AG04450 (cell line): ENCODE results near the gene ITGB5. TPM values are rescaled to one million over a fixed set of nuclear protein-coding genes. Genes with fewer than 3 reads are reported as not detected.

ENCODE experiments used
- CTCF ChIA-PET: fragments of 300-600, 350-600 bp; formaldehyde crosslinking; extraction: SDS; loops from one replicate; lab custom pipeline; 2022; ENCODE audit warnings: antibody characterized with exemption, inconsistent platforms; lab: Charles Lee
- POLR2A ChIA-PET: fragments of 350-600 bp; formaldehyde crosslinking; extraction: SDS; loops from one replicate; lab custom pipeline; 2021; ENCODE audit warnings: antibody characterized with exemption, inconsistent platforms; lab: Yijun Ruan, JAX
- DNase-seq: peaks from one replicate; pipeline ENCODE4 v3.0.0-alpha.2; 2011; ENCODE audit warnings: low read depth, low spot score
- H3K27ac ChIP-seq: one replicate; pipeline ENCODE4 v1.5.1; 2012; ENCODE audit warnings: low read depth, low read length, control low read depth
- H3K27me3 ChIP-seq: one replicate; pipeline ENCODE4 v1.6.0; 2012; ENCODE audit warnings: low read length; ENCODE audit not compliant: control insufficient read depth, insufficient read depth
- H3K4me3 ChIP-seq: 2 replicates; pipeline ENCODE4 v1.5.1; 2011; ENCODE audit warnings: mild to moderate bottlenecking, low read depth, low read length, control low read depth
- H3K9me3 ChIP-seq: 2 replicates; pipeline ENCODE4 v1.5.1; 2012; ENCODE audit warnings: low read length; ENCODE audit not compliant: control insufficient read depth, insufficient read depth
- CTCF ChIP-seq: IDR thresholded peaks from 2 replicates; pipeline ENCODE4 v1.5.1; 2011; ENCODE audit warnings: low read depth, low read length, control low read depth, inconsistent platforms
- polyA plus RNA-seq: library from polyadenylated mRNA; depleted of rRNA; stranded (reverse); fragments of >200 nt; gene quantifications from 2 replicates; pipeline ENCODE4 v1.2.3, GENCODE V29; 2011; rRNA removed
- small RNA-seq: library from RNA; depleted of rRNA; stranded (forward); fragments of <200 nt; gene quantifications from one replicate; pipeline ENCODE3, GENCODE V24; 2012; ENCODE audit warnings: low read depth; ENCODE audit not compliant: insufficient read length

ITGB5 gene
- polyA plus RNA-seq, 1 experiment = 127 TPM

GRCh38 chr3:124714223-124714853 is 172.8 kb downstream of the ITGB5 start:
- H3K9me3 ChIP-seq = no peaks in the 10 kb centered on the region
- POLR2A ChIA-PET = no interaction called here
- no peak for TF ChIP-seq CTCF
- no peak overlapping the region for H3K4me3 ChIP-seq
- peaks cover 2% of the 10 kb centered on the region for H3K27me3 ChIP-seq
- CTCF ChIA-PET = interaction anchor here (0.6 to 1.7 kb wide), 2 partner anchors 149 to 499 kb away, joined by 3 to 5 read pairs; no protein-coding TSS in a partner anchor
- no peak overlapping the region for H3K27ac ChIP-seq
- peak; percentile 1 for DNase-seq

Small RNAs within 50 kb of the gene (small RNA-seq; reads per million reads assigned to genes)
- not detected for gene MIR544B

Other genes with a start within 250 kb of the ITGB5 start
- gene UMPS, start 156.9 kb downstream of the ITGB5 start, polyA plus RNA-seq = 25.3 and 27.9 TPM in 2 replicates
- gene MUC13, start 47.4 kb upstream of the ITGB5 start, polyA plus RNA-seq = 0.12 TPM in 1 of 2 replicates, not detected in the other
- gene HEG1, start 168.6 kb upstream of the ITGB5 start, polyA plus RNA-seq = 98.3 and 112 TPM in 2 replicates